ENCODE results near the gene PECR. TPM values are rescaled to one million over a fixed set of nuclear protein-coding genes. Genes with fewer than 3 reads are reported as not detected.
"Not testable (repeated sequence)": the region's sequence is repeated elsewhere in the genome, so short reads cannot be mapped to it uniquely, and the experiment has no call there.

PECR gene
- total and polyA plus RNA-seq, 7 donors = 1.9 to 4.8 (median 2.5) TPM

DNA sequence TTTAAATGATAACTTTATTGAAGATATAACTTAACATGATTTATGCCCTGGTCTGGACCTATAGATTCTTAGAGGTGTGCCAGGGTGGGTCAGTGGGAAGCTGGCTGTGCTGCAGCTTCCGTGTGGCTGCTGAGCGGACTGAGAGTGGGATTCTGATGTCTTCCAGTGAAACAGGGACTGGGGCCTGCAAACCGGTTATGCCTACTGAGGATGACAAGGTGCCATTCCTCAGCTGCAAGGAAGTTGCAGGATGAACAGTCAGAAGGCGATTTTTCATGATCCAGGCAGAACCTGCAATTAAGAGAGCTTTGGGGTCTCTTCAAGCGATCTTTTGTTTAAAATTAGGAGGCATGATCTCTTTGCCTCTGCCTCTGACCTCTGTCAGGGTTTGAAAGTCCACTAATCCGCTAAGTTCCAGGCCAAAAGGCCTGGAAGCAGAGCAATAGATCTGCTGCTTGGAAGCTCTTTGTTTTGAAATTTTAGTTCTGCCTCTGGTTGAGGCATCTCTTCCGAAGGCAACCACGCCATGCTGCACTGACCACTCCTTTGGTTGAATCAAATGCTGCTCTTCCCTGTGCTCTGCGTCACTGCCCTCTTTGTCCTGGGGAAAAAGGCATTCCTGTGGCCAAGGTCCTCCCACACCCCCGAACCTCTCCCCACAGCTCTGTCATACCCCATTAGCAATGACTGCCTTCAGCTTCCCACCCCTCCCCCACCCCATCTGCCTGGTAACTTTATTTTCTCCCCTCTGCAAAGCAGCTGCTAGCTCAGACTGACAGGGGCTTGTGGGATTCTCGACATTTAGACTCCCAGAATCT lies 2.1 kb upstream of the PECR start:
- no peaks in the 10 kb centered on the region for H3K36me3 ChIP-seq (ENCODE audit: insufficient read depth in 1 of 2, low read depth in 1 of 2)
- H3K9me3 ChIP-seq = no peaks in the 10 kb centered on the region
- H3K4me1 ChIP-seq = no peaks in the 10 kb centered on the region
- DNase-seq = no peak
- intact Hi-C loops (cut with DNase I) = no loop called here
- no peaks in the 10 kb centered on the region for H3K27me3 ChIP-seq (ENCODE audit: insufficient read depth in 3 of 3, low read length in 2 of 3)
- H3K27ac ChIP-seq = no peak overlapping the region
- 62 to 79% (median 63%) methylated on average over 11 of the region's 11 CpGs for WGBS, 3 donors
- ATAC-seq = no peak
- TF ChIP-seq CTCF (IDR thresholded peaks at IDR 0.05) = no peak
- H3K4me3 ChIP-seq = no peak overlapping the region

DNA sequence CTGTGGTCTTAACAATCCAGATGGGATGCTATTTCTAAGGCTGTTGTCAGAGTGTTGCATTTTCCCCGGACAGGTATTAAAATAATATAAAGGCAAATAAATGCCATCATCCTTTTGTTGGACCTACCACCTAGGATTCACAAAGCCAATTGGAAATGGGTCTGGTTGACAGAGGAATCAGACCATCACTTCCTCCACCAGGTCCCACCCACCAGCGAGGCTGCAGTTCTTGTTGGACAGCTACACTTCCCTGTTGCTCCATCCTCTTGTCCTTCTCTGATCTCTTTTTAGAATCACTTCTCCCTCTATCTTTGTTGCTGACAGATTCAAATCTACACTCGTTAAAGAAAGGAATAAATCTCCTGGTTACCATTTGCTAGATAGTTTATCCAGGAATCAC lies 1.2 kb upstream of the PECR start:
- Histone ChIP-seq H3K4me3 (peak overlapping the region; percentile 76), H3K4me1 (no peaks in the 10 kb centered on the region), H3K36me3 (ENCODE audit: insufficient read depth in 1 of 2, low read depth in 1 of 2) (no peaks in the 10 kb centered on the region), H3K27me3 (ENCODE audit: insufficient read depth in 3 of 3, low read length in 2 of 3) (no peaks in the 10 kb centered on the region), H3K9me3 (no peaks in the 10 kb centered on the region), H3K27ac (no peak overlapping the region)
- TF ChIP-seq CTCF (IDR thresholded peaks at IDR 0.05) = no peak
- no peak for ATAC-seq
- WGBS, 3 donors = 45 to 65% (median 48%) methylated on average over 3 of the region's 3 CpGs
- no peak for DNase-seq
- intact Hi-C loops (cut with DNase I) = no loop called here

DNA sequence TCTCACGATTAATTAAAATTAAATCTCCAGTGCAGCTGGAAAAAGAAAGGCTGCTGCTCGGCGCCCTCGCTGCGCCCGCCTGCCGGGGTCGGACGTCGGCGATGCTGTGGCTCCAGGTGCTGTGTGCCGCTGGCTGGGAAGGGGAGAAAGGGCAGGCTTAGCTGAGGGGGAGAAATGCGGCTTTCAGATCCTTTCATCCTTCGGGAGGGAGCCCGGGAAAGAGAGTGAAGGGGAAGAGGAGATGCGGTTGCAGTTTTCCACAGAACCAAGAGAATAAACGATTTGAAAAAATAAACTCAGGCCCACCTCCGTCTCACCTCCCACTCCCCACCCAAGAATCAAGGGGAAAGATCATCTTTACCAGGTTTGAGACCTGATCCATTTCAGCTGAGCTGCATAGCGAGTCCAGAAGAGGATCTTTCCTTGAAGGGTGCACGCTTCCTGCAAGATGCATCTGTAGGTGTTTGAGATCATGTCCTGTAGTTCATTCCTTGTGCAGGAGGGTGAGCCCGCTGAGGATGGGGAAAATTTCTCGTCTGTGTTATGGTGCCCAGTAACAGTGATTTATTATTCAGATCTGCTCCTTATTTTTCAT lies 605 bp upstream of the PECR start:
- no peak for TF ChIP-seq CTCF (IDR thresholded peaks at IDR 0.05)
- no peak overlapping the region for H3K27ac ChIP-seq
- 7 to 15% (median 11%) methylated on average over 22 of the region's 22 CpGs for WGBS, 3 donors
- no peaks in the 10 kb centered on the region for H3K4me1 ChIP-seq
- intact Hi-C loops (cut with DNase I) = no loop called here
- no peaks in the 10 kb centered on the region for H3K36me3 ChIP-seq (ENCODE audit: insufficient read depth in 1 of 2, low read depth in 1 of 2)
- no peaks in the 10 kb centered on the region for H3K9me3 ChIP-seq
- DNase-seq (no peak), ATAC-seq (peak in 1 of 4 donors; percentile 37)
- peak overlapping the region; percentile 76 for H3K4me3 ChIP-seq
- no peaks in the 10 kb centered on the region for H3K27me3 ChIP-seq (ENCODE audit: insufficient read depth in 3 of 3, low read length in 2 of 3)

GRCh38 chr2:216081012-216081411 lies 597 bp downstream of the PECR start:
- no peak for ATAC-seq
- Histone ChIP-seq H3K9me3 (no peaks in the 10 kb centered on the region), H3K27me3 (ENCODE audit: insufficient read depth in 3 of 3, low read length in 2 of 3) (no peaks in the 10 kb centered on the region), H3K4me1 (no peaks in the 10 kb centered on the region), H3K36me3 (ENCODE audit: insufficient read depth in 1 of 2, low read depth in 1 of 2) (no peaks in the 10 kb centered on the region), H3K4me3 (peak overlapping the region; percentile 76), H3K27ac (no peak overlapping the region)
- TF ChIP-seq CTCF (IDR thresholded peaks at IDR 0.05) = no peak
- intact Hi-C loops (cut with DNase I) = no loop called here
- no peak for DNase-seq
- WGBS, 3 donors = 14 to 37% (median 21%) methylated on average over 1 of the region's 1 CpG

DNA sequence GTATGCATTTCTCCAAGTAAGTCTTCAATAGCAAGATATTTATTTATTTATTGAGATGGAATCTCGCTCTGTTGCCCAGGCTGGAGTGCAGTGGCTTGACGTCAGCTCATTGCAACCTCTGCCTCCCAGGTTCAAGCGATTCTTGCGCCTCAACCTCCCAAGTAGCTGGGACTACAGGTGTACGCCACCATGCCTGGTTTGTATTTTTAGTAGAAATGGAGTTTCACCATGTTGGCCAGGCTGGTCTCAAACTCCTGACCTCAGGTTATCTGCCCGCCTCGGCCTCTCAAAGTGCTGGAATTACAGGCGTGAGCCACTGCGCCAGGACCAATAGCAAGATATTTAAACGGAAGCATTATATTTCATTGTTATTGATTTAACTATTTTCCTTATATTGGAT lies 1.6 kb downstream of the PECR start:
- H3K36me3 ChIP-seq (ENCODE audit: insufficient read depth in 1 of 2, low read depth in 1 of 2); ATAC-seq; H3K27ac ChIP-seq; H3K4me3 ChIP-seq; H3K9me3 ChIP-seq; H3K4me1 ChIP-seq; intact Hi-C loops (cut with DNase I); DNase-seq; H3K27me3 ChIP-seq (ENCODE audit: insufficient read depth in 3 of 3, low read length in 2 of 3): not testable (repeated sequence)
- 97 to 99% (median 98%) methylated on average over 10 of the region's 10 CpGs for WGBS, 3 donors
